ENCODE results near the gene APOL2.
"Not testable (repeated sequence)": the region's sequence is repeated elsewhere in the genome, so short reads cannot be mapped to it uniquely, and the experiment has no call there.

DNA sequence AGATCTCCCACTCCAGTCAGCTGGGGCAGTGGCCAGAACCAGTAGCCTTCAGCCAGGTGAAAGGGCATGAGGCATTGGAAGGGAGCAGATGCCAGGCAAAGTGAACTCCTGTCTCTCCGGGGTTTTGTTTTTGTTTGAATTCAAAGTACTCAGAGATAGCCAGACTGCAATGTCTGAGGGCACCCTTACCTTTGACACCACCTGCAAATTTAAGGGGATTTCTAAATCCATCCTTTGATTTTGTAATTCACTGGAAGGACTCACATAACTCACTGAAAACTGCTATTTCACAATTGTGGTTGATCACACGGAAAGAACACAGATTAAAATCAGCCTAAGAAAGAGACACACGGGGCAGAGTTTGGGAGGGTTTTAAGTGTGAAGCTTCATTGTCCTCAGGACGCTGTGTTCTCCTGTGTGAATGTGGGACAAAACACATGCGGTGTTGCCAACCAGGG, 23.9 kb upstream of the APOL2 start:
- TF ChIP-seq, protein P1, sequence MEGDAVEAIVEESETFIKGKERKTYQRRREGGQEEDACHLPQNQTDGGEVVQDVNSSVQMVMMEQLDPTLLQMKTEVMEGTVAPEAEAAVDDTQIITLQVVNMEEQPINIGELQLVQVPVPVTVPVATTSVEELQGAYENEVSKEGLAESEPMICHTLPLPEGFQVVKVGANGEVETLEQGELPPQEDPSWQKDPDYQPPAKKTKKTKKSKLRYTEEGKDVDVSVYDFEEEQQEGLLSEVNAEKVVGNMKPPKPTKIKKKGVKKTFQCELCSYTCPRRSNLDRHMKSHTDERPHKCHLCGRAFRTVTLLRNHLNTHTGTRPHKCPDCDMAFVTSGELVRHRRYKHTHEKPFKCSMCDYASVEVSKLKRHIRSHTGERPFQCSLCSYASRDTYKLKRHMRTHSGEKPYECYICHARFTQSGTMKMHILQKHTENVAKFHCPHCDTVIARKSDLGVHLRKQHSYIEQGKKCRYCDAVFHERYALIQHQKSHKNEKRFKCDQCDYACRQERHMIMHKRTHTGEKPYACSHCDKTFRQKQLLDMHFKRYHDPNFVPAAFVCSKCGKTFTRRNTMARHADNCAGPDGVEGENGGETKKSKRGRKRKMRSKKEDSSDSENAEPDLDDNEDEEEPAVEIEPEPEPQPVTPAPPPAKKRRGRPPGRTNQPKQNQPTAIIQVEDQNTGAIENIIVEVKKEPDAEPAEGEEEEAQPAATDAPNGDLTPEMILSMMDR (IDR thresholded peaks at IDR 0.05): not testable (repeated sequence)
- not testable (repeated sequence) for TF ChIP-seq POLR2A (IDR thresholded peaks at IDR 0.05)

Measured in esophagus squamous epithelium (tissue), 4 donors.